Thoracic aorta (tissue), 2 donors: ENCODE data around the gene CIZ1. TPM values are rescaled to one million over a fixed set of nuclear protein-coding genes. Genes with fewer than 3 reads are reported as not detected.

Experiments
- ATAC-seq: fragments of 150-250 bp; one replicate; pipeline ENCODE4 v1.8.0; 2017; ENCODE audit warnings: low read depth; ENCODE audit not compliant: insufficient number of reproducible peaks, low FRiP score
- DNase-seq: peaks from one replicate; pipeline ENCODE4 v3.0.0-alpha.2; 2020; ENCODE audit warnings: low spot score
- H3K27ac ChIP-seq, 2 donors: fragments of 200-600 bp; sonication (generic); 1 replicate in 1 of 2; 2 replicates in 1 of 2; pipeline ENCODE4 v1.5.1; 2016; ENCODE audit warnings: mild to moderate bottlenecking in 2 of 2, moderate library complexity in 2 of 2
- H3K27me3 ChIP-seq: fragments of 200-600 bp; sonication (generic); replicated peaks from 2 replicates; pipeline ENCODE4 v1.6.0; 2016; ENCODE audit warnings: mild to moderate bottlenecking; ENCODE audit not compliant: insufficient read depth
- H3K36me3 ChIP-seq: fragments of 200-600 bp; sonication (generic); one replicate; pipeline ENCODE4 v1.5.1; 2016
- H3K4me1 ChIP-seq, 2 donors: fragments of 200-600 bp; sonication (generic); 1 replicate in 1 of 2; 2 replicates in 1 of 2; pipeline versions ENCODE4 v1.5.1 to v1.6.0; 2016; ENCODE audit warnings: low read depth in 2 of 2, mild to moderate bottlenecking in 1 of 2; ENCODE audit not compliant: control insufficient read depth in 1 of 2
- H3K4me3 ChIP-seq: fragments of 200-600 bp; sonication (generic); 2 replicates; pipeline ENCODE4 v1.5.1; 2016; ENCODE audit warnings: mild to moderate bottlenecking
- H3K9me3 ChIP-seq: fragments of 200-600 bp; sonication (generic); 2 replicates; pipeline ENCODE4 v1.5.1; 2016
- total RNA-seq, 2 donors: library from RNA; depleted of rRNA; stranded (reverse); fragments of >200 nt; gene quantifications; one replicate each; pipeline versions ENCODE4 v1.1.0 to v1.2.3, GENCODE V29; 2016
- TF ChIP-seq, protein P1 (sequence below): fragments of 200-600 bp; sonication (generic); IDR thresholded peaks from one replicate; pipeline ENCODE4 v1.5.1; 2019; ENCODE audit warnings: antibody characterized with exemption

Gene CIZ1
- total RNA-seq, 2 donors from 2014 or later: 68.0 to 86.0 TPM

DNA sequence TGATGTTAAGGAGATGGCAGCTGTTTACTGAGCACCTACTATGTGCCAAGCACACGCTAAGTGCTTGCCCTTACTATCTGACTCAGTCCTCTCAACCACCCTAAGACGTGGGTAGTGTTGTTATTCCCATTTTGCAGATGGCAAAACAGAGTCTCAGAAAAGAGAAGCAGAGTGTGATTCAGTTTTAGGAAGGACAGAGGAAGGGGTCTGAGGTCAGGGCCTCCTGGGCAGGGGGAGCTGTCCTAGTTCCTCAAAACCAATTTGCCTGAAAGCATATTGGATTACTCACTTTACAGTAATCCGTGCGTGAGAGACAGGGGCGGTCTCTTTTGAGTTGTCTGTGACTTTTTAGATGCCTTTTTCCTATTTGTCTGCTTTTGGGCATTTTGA, 35.0 kb upstream of the CIZ1 start:
- Histone ChIP-seq H3K4me3 (no peak overlapping the region), H3K27me3 (no peaks in the 10 kb centered on the region), H3K27ac (no peak overlapping the region), H3K9me3 (no peaks in the 10 kb centered on the region), H3K36me3 (no peaks in the 10 kb centered on the region), H3K4me1 (no peaks in the 10 kb centered on the region)
- DNase-seq (no peak), ATAC-seq (no peak)
- TF ChIP-seq, protein P1, sequence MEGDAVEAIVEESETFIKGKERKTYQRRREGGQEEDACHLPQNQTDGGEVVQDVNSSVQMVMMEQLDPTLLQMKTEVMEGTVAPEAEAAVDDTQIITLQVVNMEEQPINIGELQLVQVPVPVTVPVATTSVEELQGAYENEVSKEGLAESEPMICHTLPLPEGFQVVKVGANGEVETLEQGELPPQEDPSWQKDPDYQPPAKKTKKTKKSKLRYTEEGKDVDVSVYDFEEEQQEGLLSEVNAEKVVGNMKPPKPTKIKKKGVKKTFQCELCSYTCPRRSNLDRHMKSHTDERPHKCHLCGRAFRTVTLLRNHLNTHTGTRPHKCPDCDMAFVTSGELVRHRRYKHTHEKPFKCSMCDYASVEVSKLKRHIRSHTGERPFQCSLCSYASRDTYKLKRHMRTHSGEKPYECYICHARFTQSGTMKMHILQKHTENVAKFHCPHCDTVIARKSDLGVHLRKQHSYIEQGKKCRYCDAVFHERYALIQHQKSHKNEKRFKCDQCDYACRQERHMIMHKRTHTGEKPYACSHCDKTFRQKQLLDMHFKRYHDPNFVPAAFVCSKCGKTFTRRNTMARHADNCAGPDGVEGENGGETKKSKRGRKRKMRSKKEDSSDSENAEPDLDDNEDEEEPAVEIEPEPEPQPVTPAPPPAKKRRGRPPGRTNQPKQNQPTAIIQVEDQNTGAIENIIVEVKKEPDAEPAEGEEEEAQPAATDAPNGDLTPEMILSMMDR: no peak

DNA sequence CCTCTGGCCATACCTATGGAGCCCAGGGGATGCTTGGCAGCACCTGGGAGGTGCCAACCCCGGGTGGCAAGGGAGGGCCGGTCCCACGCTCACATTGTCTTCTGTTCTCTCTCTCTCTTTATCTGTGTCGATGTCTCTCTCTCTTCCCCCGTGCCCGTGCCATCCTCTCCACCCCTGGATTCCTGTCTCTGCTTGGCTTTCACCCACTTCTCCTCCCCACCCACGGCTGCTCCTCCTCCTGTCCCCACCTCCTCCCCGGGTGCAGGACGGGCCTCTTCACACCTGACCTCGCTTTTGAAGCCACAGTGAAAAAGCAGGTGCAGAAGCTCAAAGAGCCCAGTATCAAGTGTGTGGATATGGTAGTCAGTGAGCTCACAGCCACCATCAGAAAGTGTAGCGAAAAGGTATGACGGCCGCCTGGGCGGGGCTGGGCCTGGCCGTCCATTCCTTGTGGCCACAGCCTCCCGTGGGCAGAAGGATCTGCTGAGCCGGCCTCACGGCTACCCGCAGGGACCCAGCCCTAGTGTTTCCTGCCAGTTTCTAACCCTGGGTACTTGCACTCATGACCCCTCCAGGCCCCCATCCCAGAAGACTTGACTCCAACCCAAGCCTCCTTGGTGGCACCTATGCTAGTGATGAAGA, 34.5 kb upstream of the CIZ1 start:
- no peaks in the 10 kb centered on the region for H3K9me3 ChIP-seq
- H3K27ac ChIP-seq: no peak overlapping the region
- ATAC-seq: no peak
- no peaks in the 10 kb centered on the region for H3K27me3 ChIP-seq
- H3K4me1 ChIP-seq: no peaks in the 10 kb centered on the region
- no peaks in the 10 kb centered on the region for H3K36me3 ChIP-seq
- DNase-seq: no peak
- TF ChIP-seq, protein P1: no peak
- no peak overlapping the region for H3K4me3 ChIP-seq

DNA sequence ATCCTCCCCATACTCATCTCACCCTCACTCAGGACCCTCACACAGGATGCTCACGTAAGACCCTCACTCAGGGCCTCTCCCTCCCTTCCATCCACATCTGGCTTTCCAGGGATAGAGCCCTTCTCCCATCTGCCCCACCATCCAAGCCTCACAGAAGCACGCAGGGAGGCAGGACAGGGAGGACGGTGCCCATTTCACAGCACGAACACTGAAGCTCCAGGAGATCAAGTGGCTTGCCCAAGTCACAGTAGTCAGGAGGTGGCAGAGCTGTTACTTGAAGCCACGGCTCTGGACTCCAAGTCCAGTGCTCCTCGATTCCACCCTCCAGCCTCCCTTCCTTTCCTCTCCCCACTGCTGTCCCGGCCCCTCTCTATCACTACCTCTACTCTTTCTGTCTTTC, 33.5 kb upstream of the CIZ1 start:
- DNase-seq: no peak
- H3K4me3 ChIP-seq: no peak overlapping the region
- no peak overlapping the region for H3K27ac ChIP-seq
- H3K36me3 ChIP-seq: no peaks in the 10 kb centered on the region
- TF ChIP-seq, protein P1: no peak
- no peaks in the 10 kb centered on the region for H3K27me3 ChIP-seq
- H3K4me1 ChIP-seq: no peaks in the 10 kb centered on the region
- H3K9me3 ChIP-seq: no peaks in the 10 kb centered on the region
- ATAC-seq: no peak

DNA sequence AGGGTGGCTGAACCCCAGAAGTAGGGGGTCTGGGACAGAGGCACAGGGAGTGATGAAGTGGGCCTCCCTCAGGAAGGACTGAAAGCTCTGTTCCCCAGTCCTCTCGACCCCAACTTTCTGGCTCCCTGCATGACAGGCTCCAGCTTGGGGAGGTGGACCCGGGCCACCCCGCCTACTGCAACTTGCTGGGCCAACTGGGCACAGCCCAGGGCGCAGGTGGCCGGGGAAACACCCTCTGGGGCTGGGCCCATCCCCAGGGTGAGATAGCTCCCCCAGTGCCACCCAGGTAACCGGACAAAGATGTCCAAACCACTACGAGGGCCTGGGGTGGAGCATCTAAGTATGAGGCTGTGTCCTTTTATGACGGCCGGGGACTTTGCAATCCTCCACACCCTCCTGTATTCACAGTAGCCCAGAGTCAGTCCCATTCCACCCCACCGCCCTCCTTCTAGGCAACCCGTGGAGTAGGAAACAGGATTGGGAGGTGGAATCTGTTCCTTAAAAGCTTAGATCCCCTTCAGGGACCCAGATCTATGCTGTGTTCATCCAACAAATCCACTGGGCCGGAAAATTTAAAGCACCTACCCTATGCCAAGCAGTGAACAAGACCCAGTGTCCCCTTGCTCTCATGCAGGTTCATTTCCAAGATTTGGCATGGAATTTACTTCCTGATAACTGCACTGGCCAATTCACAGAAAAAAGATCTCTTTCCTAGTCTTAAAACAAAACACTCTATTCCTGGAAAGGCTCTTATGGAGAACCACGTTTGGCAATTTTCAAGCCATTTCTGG, 31.7 kb upstream of the CIZ1 start:
- Histone ChIP-seq H3K4me3 (no peak overlapping the region), H3K36me3 (no peaks in the 10 kb centered on the region), H3K27me3 (no peaks in the 10 kb centered on the region), H3K27ac (no peak overlapping the region), H3K9me3 (no peaks in the 10 kb centered on the region), H3K4me1 (peaks cover 0 to 13% of the 10 kb centered on the region in 2 donors)
- DNase-seq (no peak), ATAC-seq (no peak)
- TF ChIP-seq, protein P1: no peak

DNA sequence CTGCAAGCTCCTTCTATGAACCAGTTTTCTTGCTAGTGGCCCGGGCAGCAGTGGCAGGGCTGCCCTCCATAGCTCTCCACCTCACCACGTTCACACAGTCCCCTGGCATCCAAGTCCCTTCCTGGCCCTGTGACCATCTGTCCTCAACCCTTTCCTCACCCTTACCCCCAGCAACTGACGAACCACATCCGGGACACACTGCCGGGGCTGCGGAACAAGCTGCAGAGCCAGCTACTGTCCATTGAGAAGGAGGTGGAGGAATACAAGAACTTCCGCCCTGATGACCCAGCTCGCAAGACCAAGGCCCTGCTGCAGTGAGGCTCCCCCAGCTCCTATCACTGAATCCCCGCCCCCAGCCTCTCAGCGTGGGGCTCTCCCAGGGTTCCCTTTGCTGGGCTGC, 30.7 kb upstream of the CIZ1 start:
- no peak for DNase-seq

More for the DNA sequence above, 30.7 kb upstream of the CIZ1 start:
- no peak for ATAC-seq
- no peaks in the 10 kb centered on the region for H3K9me3 ChIP-seq
- no peaks in the 10 kb centered on the region for H3K36me3 ChIP-seq
- H3K27me3 ChIP-seq: no peaks in the 10 kb centered on the region
- no peak overlapping the region for H3K4me3 ChIP-seq
- H3K27ac ChIP-seq: no peak overlapping the region
- peaks cover 0 to 13% of the 10 kb centered on the region in 2 donors for H3K4me1 ChIP-seq
- TF ChIP-seq, protein P1: no peak
